B cell (primary cell): ENCODE data around the gene VOPP1. TPM values are rescaled to one million over a fixed set of nuclear protein-coding genes. Genes with fewer than 3 reads are reported as not detected.

Experiments used
- ATAC-seq: fragments of 200-7000 bp; cut with Tn5 transposase; one replicate; pipeline ENCODE4 v1.10.0; 2021; ENCODE audit warnings: low read depth, mild to moderate bottlenecking, moderate number of reproducible peaks, moderate library complexity
- CTCF ChIA-PET: fragments of 350-600 bp; sonication (Branson Sonifier 250); formaldehyde crosslinking; loops from one replicate; lab custom pipeline; 2021; ENCODE audit warnings: antibody characterized with exemption, inconsistent platforms; lab: Charles Lee
- POLR2A ChIA-PET: fragments of 350-600 bp; sonication (Branson Sonifier 250); formaldehyde crosslinking; loops from one replicate; lab custom pipeline; 2021; ENCODE audit warnings: antibody characterized with exemption; lab: Charles Lee
- DNase-seq: peaks from one replicate; pipeline ENCODE4 v3.0.0; 2013
- H2AFZ ChIP-seq: 2 replicates; pipeline ENCODE4 v1.6.1; 2012; ENCODE audit warnings: mild to moderate bottlenecking, low read depth, low read length; ENCODE audit not compliant: insufficient read depth, poor library complexity, severe bottlenecking
- H3K27ac ChIP-seq, 2 donors: 1 replicate in 1 of 2; 2 replicates in 1 of 2; pipeline ENCODE4 v1.5.1; 2012 to 2013; ENCODE audit warnings: low read length in 2 of 2, mild to moderate bottlenecking in 2 of 2, moderate library complexity in 1 of 2
- H3K27me3 ChIP-seq, 4 experiments: fragments of 200-600 bp in 1 of 4; sonication (generic) in 1 of 4; replicated peaks in 1 of 4; 1 replicate in 2 of 4; 2 replicates in 2 of 4; pipeline versions ENCODE4 v1.6.1 to v1.7.0; 2013 to 2016; ENCODE audit warnings: low read length in 3 of 4, mild to moderate bottlenecking in 2 of 4, mixed read lengths in 1 of 4, moderate library complexity in 1 of 4; ENCODE audit not compliant: insufficient read depth in 4 of 4, control insufficient read depth in 3 of 4; ENCODE audit errors: control extremely low read depth in 1 of 4
- H3K36me3 ChIP-seq, 2 experiments: replicated peaks in 1 of 2; 1 replicate in 1 of 2; 2 replicates in 1 of 2; pipeline versions ENCODE4 v1.6.1 to v1.7.1; 2013; ENCODE audit warnings: low read length in 1 of 2; ENCODE audit not compliant: insufficient read depth in 2 of 2, control insufficient read depth in 1 of 2; ENCODE audit errors: control extremely low read depth in 1 of 2, extremely low read depth in 1 of 2
- H3K4me1 ChIP-seq, 2 donors: fragments of 200-600 bp in 1 of 2; sonication (generic) in 1 of 2; 1 replicate in 1 of 2; 2 replicates in 1 of 2; pipeline versions ENCODE4 v1.5.1 to v1.6.1; 2013 to 2017; ENCODE audit warnings: low read length in 2 of 2; ENCODE audit not compliant: control insufficient read depth in 2 of 2, insufficient read depth in 2 of 2
- H3K4me2 ChIP-seq: replicated peaks from 2 replicates; pipeline ENCODE3; 2012; ENCODE audit warnings: mild to moderate bottlenecking, low read depth, low read length; ENCODE audit not compliant: poor library complexity, severe bottlenecking
- H3K4me3 ChIP-seq, 5 experiments: fragments of 200-600 bp in 1 of 5; sonication (generic) in 1 of 5; 1 replicate in 3 of 5; 2 replicates in 2 of 5; pipeline versions ENCODE4 v1.5.1 to v1.7.0; 2011 to 2016; ENCODE audit warnings: low read length in 4 of 5, mild to moderate bottlenecking in 4 of 5, low read depth in 2 of 5, control low read depth in 1 of 5, moderate library complexity in 1 of 5; ENCODE audit not compliant: insufficient read depth in 1 of 5; ENCODE audit errors: control extremely low read depth in 1 of 5, extremely low read depth in 1 of 5
- H3K79me2 ChIP-seq: fragments of 200-600 bp; sonication (generic); one replicate; pipeline ENCODE4 v1.6.0; 2016; ENCODE audit warnings: low read length; ENCODE audit not compliant: control insufficient read depth, insufficient read depth
- H3K9ac ChIP-seq: fragments of 200-600 bp; sonication (generic); 2 replicates; pipeline ENCODE4 v1.6.1; 2017; ENCODE audit warnings: mild to moderate bottlenecking, low read length, moderate library complexity
- H3K9me3 ChIP-seq, 3 donors: one replicate each; pipeline versions ENCODE4 v1.6.1 to v1.7.1; 2013; ENCODE audit warnings: low read length in 2 of 3; ENCODE audit not compliant: control insufficient read depth in 2 of 3, insufficient read depth in 1 of 3; ENCODE audit errors: control extremely low read depth in 1 of 3
- H4K20me1 ChIP-seq: 2 replicates; pipeline ENCODE4 v1.6.0; 2012; ENCODE audit warnings: mild to moderate bottlenecking, low read length; ENCODE audit not compliant: insufficient read depth, control insufficient read depth, poor library complexity, severe bottlenecking
- H3K27ac Mint-ChIP-seq: one replicate; pipeline ENCODE4 v1.8.0; 2021; ENCODE audit warnings: mixed read lengths
- H3K27me3 Mint-ChIP-seq: one replicate; pipeline ENCODE4 v1.8.0; 2021; ENCODE audit warnings: mixed read lengths
- H3K4me1 Mint-ChIP-seq: one replicate; pipeline ENCODE4 v1.8.0; 2021; ENCODE audit warnings: mixed read lengths
- H3K4me3 Mint-ChIP-seq: one replicate; pipeline ENCODE4 v1.8.0; 2021; ENCODE audit warnings: mixed read lengths
- H3K9me3 Mint-ChIP-seq: one replicate; pipeline ENCODE4 v1.8.0; 2022; ENCODE audit warnings: mixed read lengths; ENCODE audit not compliant: insufficient read depth
- CTCF ChIP-seq: fragments of 200-600 bp; IDR thresholded peaks from one replicate; pipeline ENCODE4 v1.8.0; 2022; ENCODE audit warnings: antibody characterized with exemption, mild to moderate bottlenecking
- EZH2 ChIP-seq: IDR thresholded peaks from 2 replicates; pipeline ENCODE4 v1.6.1; 2012; ENCODE audit warnings: borderline replicate concordance, low read depth, mild to moderate bottlenecking, moderate library complexity, low read length; ENCODE audit not compliant: insufficient read depth, poor library complexity, severe bottlenecking
- WGBS: methylation state at CpG from one replicate; pipeline ENCODE4 v1.1.5; 2013; ENCODE audit warnings: missing lambda C conversion rate; ENCODE audit not compliant: insufficient coverage; 5-methylcytosine and 5-hydroxymethylcytosine counted together
- intact Hi-C: fragments of 100-400 bp; cut with micrococcal nuclease; formaldehyde crosslinking; loops from one replicate; pipeline ENCODE4 v1.10.0; 2022
- polyA plus RNA-seq: library from polyadenylated mRNA; depleted of rRNA; stranded (reverse); fragments of >200 nt; gene quantifications from 2 replicates; pipeline ENCODE4 v1.2.3, GENCODE V29; 2012
- total RNA-seq, 2 donors: library from RNA; stranded (reverse); fragments of 120-200 nt in 1 of 2; gene quantifications; 1 replicate in 1 of 2; 2 replicates in 1 of 2; pipeline versions ENCODE4 v1.2.3 to v1.2.4, GENCODE V29; 2013 to 2022

VOPP1 gene
- total and polyA plus RNA-seq, 2 donors (not counting 1 experiment from before 2014, with no cell fraction given) = 53.2 to 256 TPM

- no peak overlapping the region for H3K9ac ChIP-seq
- no peak overlapping the region for H3K27ac Mint-ChIP-seq
- H3K4me1 Mint-ChIP-seq = peaks cover 11% of the 10 kb centered on the region
- peaks cover 0 to 58% of the 10 kb centered on the region in 2 experiments for H3K36me3 ChIP-seq
- no peak overlapping the region for H2AFZ ChIP-seq
- ATAC-seq (no peak), DNase-seq (no peak)
- no peaks in the 10 kb centered on the region for H3K27me3 Mint-ChIP-seq
- H3K4me3 Mint-ChIP-seq = no peak overlapping the region
- no peak overlapping the region for H3K4me2 ChIP-seq
- H4K20me1 ChIP-seq = peaks cover 41% of the 10 kb centered on the region
- H3K4me3 ChIP-seq = no peak overlapping the region
- ChIA-PET CTCF (no interaction called here), POLR2A (no interaction called here)
- no peaks in the 10 kb centered on the region for H3K27me3 ChIP-seq
- H3K27ac ChIP-seq = no peak overlapping the region
- peaks cover 59% of the 10 kb centered on the region for H3K79me2 ChIP-seq
- H3K9me3 Mint-ChIP-seq = no peaks in the 10 kb centered on the region
- intact Hi-C loops = no loop called here
- H3K4me1 ChIP-seq = no peaks in the 10 kb centered on the region
- WGBS = no CpG with 5 or more reads among the region's 5 CpGs
- TF ChIP-seq CTCF (no peak), EZH2 (no peak)
- H3K9me3 ChIP-seq = no peaks in the 10 kb centered on the region
These were observed 88.1 kb downstream of the VOPP1 start for GRCh38 chr7:55484241-55484640.

GRCh38 chr7:55483046-55483445 is 89.3 kb downstream of the VOPP1 start:
- H3K27me3 ChIP-seq = no peaks in the 10 kb centered on the region
- H3K4me3 Mint-ChIP-seq = no peak overlapping the region
- ATAC-seq (no peak), DNase-seq (no peak)
- no peaks in the 10 kb centered on the region for H3K9me3 ChIP-seq
- WGBS = 98% methylated on average over 4 of the region's 6 CpGs
- H3K9ac ChIP-seq = no peak overlapping the region
- no peak overlapping the region for H3K4me2 ChIP-seq
- no peaks in the 10 kb centered on the region for H3K27me3 Mint-ChIP-seq
- H3K36me3 ChIP-seq = peaks cover 0 to 52% of the 10 kb centered on the region in 2 experiments
- peaks cover 36% of the 10 kb centered on the region for H4K20me1 ChIP-seq
- no peak overlapping the region for H3K27ac Mint-ChIP-seq
- H2AFZ ChIP-seq = no peak overlapping the region
- no peaks in the 10 kb centered on the region for H3K9me3 Mint-ChIP-seq
- H3K27ac ChIP-seq = no peak overlapping the region
- no peak for TF ChIP-seq EZH2
- no peak for TF ChIP-seq CTCF
- ChIA-PET CTCF (no interaction called here), POLR2A (no interaction called here)
- H3K4me1 Mint-ChIP-seq = peaks cover 12% of the 10 kb centered on the region
- H3K4me3 ChIP-seq = no peak overlapping the region
- peaks cover 49% of the 10 kb centered on the region for H3K79me2 ChIP-seq
- H3K4me1 ChIP-seq = no peaks in the 10 kb centered on the region
- intact Hi-C loops = no loop called here
